Measurements from ENCODE around the gene GABBR1. TPM values are rescaled to one million over a fixed set of nuclear protein-coding genes. Genes with fewer than 3 reads are reported as not detected.

The GABBR1 gene
- total RNA-seq, 4 donors from 2014 or later = 15.0 to 49.5 (median 20.6) TPM

- no peak for DNase-seq (ENCODE audit: low spot score in 2 of 2)
These were observed 108.3 kb downstream of the GABBR1 start for GRCh38 chr6:29524444-29525310.

GRCh38 chr6:29524044-29524443 lies 108.9 kb downstream of the GABBR1 start:
- 82 to 88% methylated on average over 2 of the region's 2 CpGs for WGBS, 2 donors
- TF ChIP-seq POLR2A (IDR thresholded peaks at IDR 0.05) (no peak), CTCF (IDR thresholded peaks at IDR 0.05) (no peak)
- DNase-seq (ENCODE audit: low spot score in 2 of 2) = no peak
- H3K4me3 ChIP-seq (ENCODE audit: low read depth, poor library complexity, severe bottlenecking) = no peak overlapping the region
- intact Hi-C loops (cut with DNase I; ENCODE audit: low total_unique reads) = no loop called here

More at GRCh38 chr6:29524444-29525310, 108.3 kb downstream of the GABBR1 start:
- WGBS, 2 donors = 64 to 66% methylated on average over 7 of the region's 7 CpGs
- intact Hi-C loops (cut with DNase I; ENCODE audit: low total_unique reads) = no loop called here
- TF ChIP-seq CTCF (IDR thresholded peaks at IDR 0.05) (no peak), POLR2A (IDR thresholded peaks at IDR 0.05) (no peak)
- no peak overlapping the region for H3K4me3 ChIP-seq (ENCODE audit: low read depth, poor library complexity, severe bottlenecking)

GRCh38 chr6:29522227-29522626 lies 110.8 kb downstream of the GABBR1 start:
- WGBS, 2 donors = 77 to 78% methylated on average over 2 of the region's 2 CpGs
- DNase-seq (ENCODE audit: low spot score in 2 of 2) = no peak
- TF ChIP-seq POLR2A (IDR thresholded peaks at IDR 0.05) = no peak
- no peak for TF ChIP-seq CTCF (IDR thresholded peaks at IDR 0.05)
- intact Hi-C loops (cut with DNase I; ENCODE audit: low total_unique reads) = no loop called here
- no peak overlapping the region for H3K4me3 ChIP-seq (ENCODE audit: low read depth, poor library complexity, severe bottlenecking)

- TF ChIP-seq POLR2A (IDR thresholded peaks at IDR 0.05) (no peak), CTCF (IDR thresholded peaks at IDR 0.05) (no peak)
- intact Hi-C loops (cut with DNase I; ENCODE audit: low total_unique reads) = no loop called here
- peak in 1 of 2 donors; percentile 21 for DNase-seq (ENCODE audit: low spot score in 2 of 2)
- 52 to 68% methylated on average over 8 of the region's 8 CpGs for WGBS, 2 donors
- no peak overlapping the region for H3K4me3 ChIP-seq (ENCODE audit: low read depth, poor library complexity, severe bottlenecking)
These were observed 111.8 kb downstream of the GABBR1 start for GRCh38 chr6:29521006-29521680.

GRCh38 chr6:29520232-29520631 lies 112.8 kb downstream of the GABBR1 start:
- peak in 1 of 2 donors; percentile 52 for DNase-seq (ENCODE audit: low spot score in 2 of 2)
- intact Hi-C loops (cut with DNase I; ENCODE audit: low total_unique reads) = no loop called here
- 81 to 84% methylated on average over 4 of the region's 4 CpGs for WGBS, 2 donors

More at GRCh38 chr6:29520232-29520631, 112.8 kb downstream of the GABBR1 start:
- no peak overlapping the region for H3K4me3 ChIP-seq (ENCODE audit: low read depth, poor library complexity, severe bottlenecking)
- TF ChIP-seq CTCF (IDR thresholded peaks at IDR 0.05) (no peak), POLR2A (IDR thresholded peaks at IDR 0.05) (no peak)
